HCT116 (cell line): ENCODE data around the gene P4HA1. TPM values are rescaled to one million over a fixed set of nuclear protein-coding genes. Genes with fewer than 3 reads are reported as not detected.

Experiments used
- ATAC-seq: fragments of 200-7000 bp; cut with Tn5 transposase; 2 replicates; pipeline ENCODE4 v1.9.1; 2020; ENCODE audit warnings: mild to moderate bottlenecking, moderate library complexity
- BruUV-seq: library from RNA; stranded (reverse); fragments of 400-500 nt; replicated peaks from 2 replicates; lab custom pipeline; 2021; lab: Mats Ljungman, UMichigan
- CTCF ChIA-PET: fragments of 300-600 bp; sonication (Branson Sonifier 250); formaldehyde crosslinking; loops from one replicate; lab custom pipeline; 2021; ENCODE audit warnings: antibody characterized with exemption; lab: Charles Lee
- POLR2A ChIA-PET: fragments of 300-600, 350-600 bp; sonication (Branson Sonifier 250); formaldehyde crosslinking; loops from one replicate; lab custom pipeline; 2021; ENCODE audit warnings: antibody characterized with exemption; lab: Charles Lee
- RAD21 ChIA-PET, 2 experiments: fragments of 300-600 bp; sonication (Branson Sonifier 250); formaldehyde crosslinking; loops; one replicate each; lab custom pipeline; 2023; ENCODE audit warnings: low total read pairs in 2 of 2; ENCODE audit not compliant: uncharacterized antibody in 2 of 2, unreplicated experiment in 2 of 2, low non-redundant PET in 1 of 2; lab: Charles Lee
- DNase-seq: peaks from one replicate; pipeline ENCODE4 v3.0.0-alpha.2; 2010; ENCODE audit warnings: low read depth, low spot score
- H2AFZ ChIP-seq: fragments of 200-600 bp; shearing (Covaris generic), sonication (generic); 2 replicates; pipeline ENCODE4 v1.6.1; 2017; ENCODE audit warnings: low read depth, mixed run types, mixed read lengths, antibody characterized with exemption, low read length; ENCODE audit not compliant: poor library complexity, severe bottlenecking
- H3K27ac ChIP-seq: 2 replicates; pipeline ENCODE4 v1.5.1; 2012; ENCODE audit warnings: low read depth, low read length
- H3K27me3 ChIP-seq: fragments of 200-600 bp; sonication (generic); 2 replicates; pipeline ENCODE4 v1.6.1; 2016; ENCODE audit warnings: mixed run types, low read length, mixed read lengths; ENCODE audit not compliant: insufficient read depth
- H3K36me3 ChIP-seq, 2 experiments: fragments of 200-500 bp in 1 of 2; fragments of 200-600 bp in 1 of 2; sonication (Bioruptor generic) in 1 of 2; sonication (generic) in 1 of 2; 2 replicates each; pipeline versions ENCODE4 v1.5.1 to v1.6.1; 2014 to 2016; ENCODE audit warnings: low read length in 2 of 2, inconsistent platforms in 1 of 2, mixed read lengths in 1 of 2, mixed run types in 1 of 2; ENCODE audit not compliant: insufficient read depth in 2 of 2, control insufficient read depth in 1 of 2
- H3K4me1 ChIP-seq, 2 experiments: fragments of 200-600 bp in 1 of 2; sonication (generic) in 1 of 2; 2 replicates each; pipeline versions ENCODE4 v1.5.1 to v1.6.1; 2012 to 2017; ENCODE audit warnings: low read length in 2 of 2, inconsistent platforms in 1 of 2, mild to moderate bottlenecking in 1 of 2, mixed read lengths in 1 of 2, mixed run types in 1 of 2, moderate library complexity in 1 of 2; ENCODE audit not compliant: insufficient read depth in 2 of 2, control insufficient read depth in 1 of 2
- H3K4me2 ChIP-seq: fragments of 200-600 bp; sonication (generic); 2 replicates; pipeline ENCODE4 v1.6.1; 2017; ENCODE audit warnings: mixed run types, low read length, mixed read lengths
- H3K4me3 ChIP-seq, 2 experiments: fragments of 200-600 bp in 1 of 2; sonication (generic) in 1 of 2; replicated peaks in 1 of 2; 2 replicates each; pipeline ENCODE4 v1.5.1; 2011 to 2016; ENCODE audit warnings: low read length in 2 of 2, control low read depth in 1 of 2, low read depth in 1 of 2, mild to moderate bottlenecking in 1 of 2, mixed read lengths in 1 of 2, mixed run types in 1 of 2
- H3K79me2 ChIP-seq: fragments of 200-600 bp; sonication (generic); 2 replicates; pipeline ENCODE4 v1.6.1; 2017; ENCODE audit warnings: mild to moderate bottlenecking, mixed run types, low read length, moderate library complexity, mixed read lengths; ENCODE audit not compliant: insufficient read depth
- H3K9ac ChIP-seq: fragments of 200-600 bp; sonication (generic); 2 replicates; pipeline ENCODE4 v1.6.1; 2016; ENCODE audit warnings: low read length, mixed read lengths
- H3K9me2 ChIP-seq: fragments of 200-600 bp; sonication (generic), shearing (Covaris generic); 2 replicates; pipeline ENCODE4 v1.6.1; 2017; ENCODE audit warnings: mixed run types, mild to moderate bottlenecking, moderate library complexity; ENCODE audit not compliant: insufficient read depth
- H3K9me3 ChIP-seq, 2 experiments: fragments of 200-500 bp in 1 of 2; fragments of 200-600 bp in 1 of 2; sonication (Bioruptor generic) in 1 of 2; sonication (generic) in 1 of 2; 2 replicates each; pipeline ENCODE4 v1.6.1; 2014 to 2017; ENCODE audit warnings: low read length in 2 of 2, mixed read lengths in 2 of 2, inconsistent platforms in 1 of 2, low read depth in 1 of 2, mild to moderate bottlenecking in 1 of 2, mixed run types in 1 of 2, moderate library complexity in 1 of 2; ENCODE audit not compliant: control insufficient read depth in 1 of 2, insufficient read depth in 1 of 2
- H4K20me1 ChIP-seq: fragments of 200-600 bp; sonication (generic), shearing (Covaris generic); 2 replicates; pipeline ENCODE4 v1.6.1; 2017; ENCODE audit warnings: mixed run types, mild to moderate bottlenecking, moderate library complexity; ENCODE audit not compliant: insufficient read depth
- CBX3 ChIP-seq: IDR thresholded peaks from 2 replicates; pipeline ENCODE4 v1.6.1; 2012; ENCODE audit warnings: low read depth
- CEBPB ChIP-seq: IDR thresholded peaks from 2 replicates; pipeline ENCODE4 v1.6.1; 2012; ENCODE audit warnings: low read depth
- EGR1 ChIP-seq: IDR thresholded peaks from 2 replicates; pipeline ENCODE4 v1.6.1; 2012; ENCODE audit warnings: low read depth
- ELF1 ChIP-seq: IDR thresholded peaks from 2 replicates; pipeline ENCODE4 v1.6.1; 2012; ENCODE audit warnings: low read depth, borderline replicate concordance
- EZH2 ChIP-seq: fragments of 200-600 bp; sonication (generic); IDR thresholded peaks from 2 replicates; pipeline ENCODE4 v1.6.1; 2017; ENCODE audit warnings: antibody characterized with exemption, mixed run types
- EZH2phosphoT487 ChIP-seq: fragments of 200-600 bp; IDR thresholded peaks from 2 replicates; pipeline ENCODE4 v1.6.1; 2018; ENCODE audit warnings: antibody characterized with exemption, borderline replicate concordance
- JUND ChIP-seq: IDR thresholded peaks from 2 replicates; pipeline ENCODE4 v1.6.1; 2012
- MAX ChIP-seq: IDR thresholded peaks from 2 replicates; pipeline ENCODE4 v1.6.1; 2012
- POLR2A ChIP-seq: IDR thresholded peaks from 2 replicates; pipeline ENCODE4 v1.7.0; 2011; ENCODE audit warnings: borderline replicate concordance; ENCODE audit not compliant: insufficient read depth, insufficient read length; ENCODE audit errors: extremely low read depth
- POLR2AphosphoS5 ChIP-seq: IDR thresholded peaks from 2 replicates; pipeline ENCODE4 v1.6.1; 2011; ENCODE audit warnings: mild to moderate bottlenecking, low read depth, low read length, moderate library complexity
- RAD21 ChIP-seq: IDR thresholded peaks from 2 replicates; pipeline ENCODE4 v1.6.1; 2012; ENCODE audit warnings: low read depth, mild to moderate bottlenecking
- SIN3A ChIP-seq: IDR thresholded peaks from 2 replicates; pipeline ENCODE4 v1.6.1; 2012; ENCODE audit warnings: low read depth
- TCF7L2 ChIP-seq: IDR thresholded peaks from 2 replicates; pipeline ENCODE4 v1.7.0; 2011; ENCODE audit warnings: borderline replicate concordance, inconsistent platforms; ENCODE audit not compliant: insufficient read depth, insufficient read length; ENCODE audit errors: extremely low read depth
- YY1 ChIP-seq: IDR thresholded peaks from 2 replicates; pipeline ENCODE4 v1.6.1; 2011; ENCODE audit warnings: low read length, low read depth, moderate library complexity, mild to moderate bottlenecking; ENCODE audit not compliant: insufficient replicate concordance; ENCODE audit errors: extremely low read depth
- ZBTB33 ChIP-seq: IDR thresholded peaks from 2 replicates; pipeline ENCODE4 v1.6.1; 2011; ENCODE audit warnings: mild to moderate bottlenecking, low read length, moderate library complexity; ENCODE audit not compliant: insufficient replicate concordance; ENCODE audit errors: extremely low read depth
- ZNF274 ChIP-seq: fragments of 200-500 bp; sonication (Bioruptor generic); IDR thresholded peaks from 2 replicates; pipeline ENCODE4 v1.6.1; 2014; ENCODE audit warnings: mild to moderate bottlenecking, low read depth, low read length, inconsistent platforms
- intact Hi-C: fragments of 100-400 bp; cut with micrococcal nuclease; formaldehyde crosslinking; loops from 2 replicates; pipeline ENCODE4 v1.10.0; 2022
- total RNA-seq: library from RNA; stranded (reverse); gene quantifications from one replicate; pipeline ENCODE4 v1.2.1, GENCODE V29; 2021; ENCODE audit not compliant: unreplicated experiment
- TF ChIP-seq, protein P1 (sequence below), 3 experiments: fragments of 200-600 bp in 1 of 3; sonication (generic) in 1 of 3; IDR thresholded peaks in 2 of 3; conservative IDR thresholded peaks in 1 of 3; 2 replicates each; pipeline ENCODE4 v1.5.1; 2012 to 2017; ENCODE audit warnings: low read depth in 2 of 3, low read length in 2 of 3, antibody characterized with exemption in 1 of 3, borderline replicate concordance in 1 of 3, control low read depth in 1 of 3, mild to moderate bottlenecking in 1 of 3, mixed read lengths in 1 of 3, mixed run types in 1 of 3, moderate library complexity in 1 of 3; ENCODE audit not compliant: insufficient read depth in 1 of 3
- TF ChIP-seq, protein P2 (sequence below): IDR thresholded peaks from 2 replicates; pipeline ENCODE4 v1.6.1; 2012; ENCODE audit warnings: low read depth

Gene P4HA1
- total RNA-seq, 1 experiment from 2014 or later = 49.7 TPM

DNA sequence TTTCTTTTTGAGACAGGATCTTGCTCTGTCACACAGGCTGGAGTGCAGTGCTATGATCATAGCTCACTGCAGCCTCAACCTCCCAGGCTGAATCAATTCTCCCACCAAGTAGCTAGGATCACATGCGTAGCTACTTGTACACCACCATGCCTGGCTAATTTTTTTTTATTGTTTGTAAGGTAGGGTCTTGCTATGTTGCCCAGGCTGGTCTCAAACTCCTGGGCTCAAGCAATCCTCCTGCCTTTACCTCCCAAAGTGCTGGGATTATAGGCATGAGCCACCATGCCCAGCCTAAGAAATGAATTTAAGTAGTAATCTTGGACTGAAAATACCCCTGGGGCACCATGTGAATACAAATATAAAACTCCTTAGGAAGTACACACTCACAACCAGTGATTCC lies 19.4 kb upstream of the P4HA1 start:
- DNase-seq = no peak
- ChIA-PET POLR2A (no interaction called here), RAD21 (no interaction called here), CTCF (no interaction called here)
- Histone ChIP-seq H3K27me3 (no peaks in the 10 kb centered on the region), H3K9me2 (no peaks in the 10 kb centered on the region), H3K4me2 (no peak overlapping the region), H3K79me2 (no peaks in the 10 kb centered on the region), H4K20me1 (no peaks in the 10 kb centered on the region), H3K36me3 (no peaks in the 10 kb centered on the region), H2AFZ (no peak overlapping the region), H3K4me1 (peaks cover 22 to 51% of the 10 kb centered on the region in 2 experiments), H3K9me3 (no peaks in the 10 kb centered on the region), H3K27ac (no peak overlapping the region), H3K9ac (no peak overlapping the region), H3K4me3 (no peak overlapping the region)
- intact Hi-C loops = no loop called here
- TF ChIP-seq CEBPB = no peak
- TF ChIP-seq TCF7L2 = no peak
- TF ChIP-seq, protein P1, sequence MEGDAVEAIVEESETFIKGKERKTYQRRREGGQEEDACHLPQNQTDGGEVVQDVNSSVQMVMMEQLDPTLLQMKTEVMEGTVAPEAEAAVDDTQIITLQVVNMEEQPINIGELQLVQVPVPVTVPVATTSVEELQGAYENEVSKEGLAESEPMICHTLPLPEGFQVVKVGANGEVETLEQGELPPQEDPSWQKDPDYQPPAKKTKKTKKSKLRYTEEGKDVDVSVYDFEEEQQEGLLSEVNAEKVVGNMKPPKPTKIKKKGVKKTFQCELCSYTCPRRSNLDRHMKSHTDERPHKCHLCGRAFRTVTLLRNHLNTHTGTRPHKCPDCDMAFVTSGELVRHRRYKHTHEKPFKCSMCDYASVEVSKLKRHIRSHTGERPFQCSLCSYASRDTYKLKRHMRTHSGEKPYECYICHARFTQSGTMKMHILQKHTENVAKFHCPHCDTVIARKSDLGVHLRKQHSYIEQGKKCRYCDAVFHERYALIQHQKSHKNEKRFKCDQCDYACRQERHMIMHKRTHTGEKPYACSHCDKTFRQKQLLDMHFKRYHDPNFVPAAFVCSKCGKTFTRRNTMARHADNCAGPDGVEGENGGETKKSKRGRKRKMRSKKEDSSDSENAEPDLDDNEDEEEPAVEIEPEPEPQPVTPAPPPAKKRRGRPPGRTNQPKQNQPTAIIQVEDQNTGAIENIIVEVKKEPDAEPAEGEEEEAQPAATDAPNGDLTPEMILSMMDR (IDR thresholded peaks at IDR 0.05 in 2 of 3, conservative IDR thresholded peaks at IDR 0.05 in 1 of 3; ENCODE audit: borderline replicate concordance in 1 of 3, insufficient read depth in 1 of 3, low read depth in 2 of 3, low read length in 2 of 3) = no peak
- no peak for TF ChIP-seq POLR2A
- no peak for TF ChIP-seq RAD21
- TF ChIP-seq POLR2AphosphoS5 = no peak
- no peak for TF ChIP-seq EZH2phosphoT487
- no peak for TF ChIP-seq ZBTB33
- TF ChIP-seq, protein P2, sequence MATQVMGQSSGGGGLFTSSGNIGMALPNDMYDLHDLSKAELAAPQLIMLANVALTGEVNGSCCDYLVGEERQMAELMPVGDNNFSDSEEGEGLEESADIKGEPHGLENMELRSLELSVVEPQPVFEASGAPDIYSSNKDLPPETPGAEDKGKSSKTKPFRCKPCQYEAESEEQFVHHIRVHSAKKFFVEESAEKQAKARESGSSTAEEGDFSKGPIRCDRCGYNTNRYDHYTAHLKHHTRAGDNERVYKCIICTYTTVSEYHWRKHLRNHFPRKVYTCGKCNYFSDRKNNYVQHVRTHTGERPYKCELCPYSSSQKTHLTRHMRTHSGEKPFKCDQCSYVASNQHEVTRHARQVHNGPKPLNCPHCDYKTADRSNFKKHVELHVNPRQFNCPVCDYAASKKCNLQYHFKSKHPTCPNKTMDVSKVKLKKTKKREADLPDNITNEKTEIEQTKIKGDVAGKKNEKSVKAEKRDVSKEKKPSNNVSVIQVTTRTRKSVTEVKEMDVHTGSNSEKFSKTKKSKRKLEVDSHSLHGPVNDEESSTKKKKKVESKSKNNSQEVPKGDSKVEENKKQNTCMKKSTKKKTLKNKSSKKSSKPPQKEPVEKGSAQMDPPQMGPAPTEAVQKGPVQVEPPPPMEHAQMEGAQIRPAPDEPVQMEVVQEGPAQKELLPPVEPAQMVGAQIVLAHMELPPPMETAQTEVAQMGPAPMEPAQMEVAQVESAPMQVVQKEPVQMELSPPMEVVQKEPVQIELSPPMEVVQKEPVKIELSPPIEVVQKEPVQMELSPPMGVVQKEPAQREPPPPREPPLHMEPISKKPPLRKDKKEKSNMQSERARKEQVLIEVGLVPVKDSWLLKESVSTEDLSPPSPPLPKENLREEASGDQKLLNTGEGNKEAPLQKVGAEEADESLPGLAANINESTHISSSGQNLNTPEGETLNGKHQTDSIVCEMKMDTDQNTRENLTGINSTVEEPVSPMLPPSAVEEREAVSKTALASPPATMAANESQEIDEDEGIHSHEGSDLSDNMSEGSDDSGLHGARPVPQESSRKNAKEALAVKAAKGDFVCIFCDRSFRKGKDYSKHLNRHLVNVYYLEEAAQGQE = no peak
- TF ChIP-seq EGR1 = no peak
- TF ChIP-seq SIN3A = no peak
- TF ChIP-seq ELF1 = no peak
- no peak for TF ChIP-seq MAX
- no peak for TF ChIP-seq CBX3
- no peak for TF ChIP-seq JUND
- TF ChIP-seq EZH2 = no peak
- TF ChIP-seq YY1 = no peak
- no peak for TF ChIP-seq ZNF274
- BruUV-seq = no TSS peak
- ATAC-seq = no peak
